Measurements from ENCODE around the gene RASL12.
A peak's percentile ranks its signal among the peaks of the same experiment; 100 is the strongest.
"Not testable (repeated sequence)": the region's sequence is repeated elsewhere in the genome, so short reads cannot be mapped to it uniquely, and the experiment has no call there.

The RASL12 gene

DNA sequence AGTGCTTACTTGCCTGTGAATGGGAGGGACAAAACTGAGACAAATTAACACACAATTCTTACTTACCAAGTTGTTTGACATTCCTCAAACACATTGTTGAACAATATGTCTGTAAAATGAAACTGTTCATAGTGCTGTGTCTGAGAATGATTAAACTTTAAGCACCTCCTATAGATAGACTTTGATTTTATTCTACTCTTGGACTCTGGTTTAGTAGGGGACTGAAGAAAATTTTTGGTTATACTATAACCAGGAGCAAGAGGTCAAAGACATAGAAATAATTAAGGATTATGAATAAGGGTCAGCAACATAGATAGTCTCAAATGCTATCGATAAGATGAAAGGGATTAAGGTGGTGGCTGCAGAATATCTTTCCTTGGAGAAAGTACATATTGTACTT is 30.5 kb downstream of the RASL12 start:
- intact Hi-C loops (cut with DNase I): no loop called here
- no peak for DNase-seq

- no peak for DNase-seq
- intact Hi-C loops (cut with DNase I): no loop called here
These were observed 33.1 kb downstream of the RASL12 start for GRCh38 chr15:65034719-65035118.

DNA sequence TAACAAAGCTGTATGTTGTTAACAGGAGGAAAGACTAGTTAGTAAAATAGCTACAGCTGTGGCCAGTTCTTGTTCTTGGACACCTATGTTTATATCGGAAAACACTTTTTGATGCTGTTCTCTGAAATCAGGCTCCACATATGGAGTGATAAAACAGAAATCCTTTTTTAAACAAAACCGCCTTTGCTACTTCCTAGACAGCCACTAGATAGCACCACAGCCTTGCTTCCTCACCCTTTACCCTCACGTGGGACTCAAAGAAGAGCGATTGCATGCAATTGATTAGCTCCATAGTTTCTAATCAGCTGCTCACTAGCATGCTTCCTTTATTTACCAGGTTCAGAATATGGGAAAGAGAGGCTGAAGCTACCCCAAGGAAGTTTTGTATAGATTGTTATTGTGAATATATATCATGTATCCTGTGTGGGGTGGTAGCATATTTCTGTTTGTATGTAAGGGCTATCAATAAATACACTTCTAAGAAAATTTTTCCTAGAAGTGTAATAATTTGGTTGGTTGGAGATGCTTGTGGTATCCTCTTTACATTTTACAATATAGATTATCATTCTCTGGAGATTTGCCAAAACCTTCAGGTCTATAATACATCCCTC is 34.0 kb downstream of the RASL12 start:
- intact Hi-C loops (cut with DNase I): no loop called here

GRCh38 chr15:65032801-65033537 is 34.8 kb downstream of the RASL12 start:
- intact Hi-C loops (cut with DNase I): no loop called here
- peak in 6 of 10 donors; percentile 28 to 88 (median 46) for DNase-seq

More for the DNA sequence above, 34.0 kb downstream of the RASL12 start:
- DNase-seq: peak in 1 of 10 donors; percentile 76

DNA sequence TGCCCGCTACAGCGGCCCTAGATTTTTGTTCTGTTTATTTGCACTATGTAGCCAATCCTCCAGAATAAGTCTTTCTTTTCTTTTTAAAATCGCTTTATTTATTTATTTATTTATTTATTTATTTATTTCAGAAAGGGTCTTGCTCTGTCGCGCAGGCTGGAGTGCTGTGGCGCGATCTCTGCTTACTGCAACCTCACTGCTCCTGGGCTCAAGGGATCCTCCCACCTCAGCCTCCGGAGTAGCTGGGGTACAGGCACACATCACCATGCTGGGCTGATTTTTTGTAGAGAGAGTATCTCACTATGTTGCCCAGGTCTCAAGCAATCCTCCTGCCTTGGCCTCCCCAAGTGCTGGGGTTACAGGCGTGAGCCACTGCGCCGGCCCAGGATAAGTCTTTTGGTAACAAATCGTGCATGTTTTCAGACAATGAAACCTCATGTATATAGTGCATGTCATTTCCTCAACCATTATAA is 38.0 kb downstream of the RASL12 start:
- intact Hi-C loops (cut with DNase I): loop anchor here (5.0 kb wide), 1 partner anchor 42 kb away; the partner anchor contains the start of gene SPG21
- no peak for DNase-seq

DNA sequence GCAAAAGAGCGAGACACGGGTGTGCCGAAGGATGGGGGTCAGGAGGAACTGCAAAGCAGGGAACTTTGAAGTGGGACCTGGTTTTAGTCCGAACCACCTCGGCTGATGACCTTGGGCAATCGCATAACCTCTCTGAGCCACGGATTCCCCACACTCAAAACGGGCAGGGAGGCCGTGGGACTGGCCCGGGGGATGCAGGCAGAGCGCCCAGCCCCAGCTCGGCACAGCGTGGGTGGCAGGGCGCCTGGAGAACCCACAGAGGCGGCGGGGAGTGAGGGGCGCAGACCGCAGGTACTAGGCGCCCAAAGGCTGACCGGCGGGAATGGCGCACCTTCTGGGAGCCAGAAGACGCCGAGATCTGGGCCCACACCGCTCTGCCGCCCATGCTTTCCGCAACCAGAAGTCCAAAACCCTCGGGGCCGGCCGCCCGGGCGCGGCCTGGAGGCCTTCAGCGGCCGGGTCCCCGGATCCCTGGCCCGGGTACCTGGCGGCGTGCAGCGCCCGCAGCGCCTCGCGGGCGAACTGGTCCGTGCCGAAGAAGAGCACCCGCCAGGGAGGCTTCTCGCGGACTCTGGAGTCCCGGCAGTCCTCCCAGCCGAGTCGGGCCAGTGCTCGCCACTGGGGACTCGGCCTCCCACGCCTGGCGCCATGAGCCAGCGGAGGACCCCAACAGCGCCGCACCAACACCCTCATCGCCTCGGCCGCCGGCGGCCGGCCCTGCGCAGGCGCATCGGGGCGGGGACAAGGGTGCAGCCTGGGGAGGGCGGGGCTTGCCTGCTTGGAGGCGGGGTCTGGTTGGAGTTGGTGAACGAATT is 38.7 kb downstream of the RASL12 start, which contains the start of gene MTFMT:
Gene MTFMT (minus strand): TSS at position 719 of the 815 bp plus-strand sequence. CDS start 26 bp downstream, at position 693.
- peak; percentile 87 to 98 (median 92) for DNase-seq
- intact Hi-C loops (cut with DNase I): loop anchor here (5.0 kb wide), 1 partner anchor 42 kb away; the partner anchor contains the start of gene SPG21

DNA sequence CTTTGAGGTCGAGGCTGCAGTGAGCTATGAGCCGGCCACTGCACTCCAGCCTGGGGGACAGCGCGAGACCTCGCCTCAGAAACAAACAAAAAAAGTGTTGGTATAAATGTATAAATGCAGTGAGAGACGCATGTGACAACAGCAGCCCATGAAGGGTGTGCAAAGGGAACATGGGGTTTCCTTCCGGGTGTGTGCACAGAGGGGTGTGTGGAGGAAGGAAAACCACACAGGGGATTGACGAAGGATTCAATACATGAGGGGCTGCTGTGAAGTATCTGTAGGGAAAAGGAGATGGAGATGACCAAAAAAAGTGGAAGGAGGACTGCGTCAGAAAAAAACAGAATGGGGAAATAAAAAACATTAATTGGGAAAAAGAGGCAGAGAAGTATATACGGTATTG is 39.5 kb downstream of the RASL12 start:
- intact Hi-C loops (cut with DNase I): loop anchor here (5.0 kb wide), 1 partner anchor 41 kb away; the partner anchor contains the start of gene SPG21
- no peak for DNase-seq

- no peak for DNase-seq
These were observed 40.2 kb downstream of the RASL12 start for GRCh38 chr15:65027593-65027992.

DNA sequence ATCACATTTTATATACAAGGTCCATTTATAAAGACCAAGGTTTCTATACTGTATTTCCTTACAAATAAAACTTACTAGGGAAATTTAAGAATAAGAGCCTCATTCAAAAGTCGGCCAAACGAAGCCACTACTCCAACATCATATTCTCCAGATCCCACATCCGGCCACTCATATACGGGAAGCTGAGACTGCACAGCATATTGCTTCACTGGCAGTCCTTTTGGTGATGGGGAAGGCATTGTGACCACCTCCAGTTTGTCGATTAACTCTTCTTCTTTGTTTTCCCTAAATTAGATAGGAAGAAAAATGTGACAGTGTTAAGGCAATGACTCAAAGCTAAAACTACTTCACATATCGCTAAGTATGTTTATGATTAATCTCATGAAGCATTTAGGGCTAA is 41.0 kb downstream of the RASL12 start:
- DNase-seq: no peak
- intact Hi-C loops (cut with DNase I): loop anchor here (5.0 kb wide), 1 partner anchor 39 kb away; the partner anchor contains the start of gene SPG21

More at GRCh38 chr15:65027593-65027992, 40.2 kb downstream of the RASL12 start:
- intact Hi-C loops (cut with DNase I): loop anchor here (5.0 kb wide), 1 partner anchor 40 kb away; the partner anchor contains the start of gene SPG21

GRCh38 chr15:65021488-65021887 is 46.3 kb downstream of the RASL12 start:
- no peak for DNase-seq
- intact Hi-C loops (cut with DNase I): no loop called here

DNA sequence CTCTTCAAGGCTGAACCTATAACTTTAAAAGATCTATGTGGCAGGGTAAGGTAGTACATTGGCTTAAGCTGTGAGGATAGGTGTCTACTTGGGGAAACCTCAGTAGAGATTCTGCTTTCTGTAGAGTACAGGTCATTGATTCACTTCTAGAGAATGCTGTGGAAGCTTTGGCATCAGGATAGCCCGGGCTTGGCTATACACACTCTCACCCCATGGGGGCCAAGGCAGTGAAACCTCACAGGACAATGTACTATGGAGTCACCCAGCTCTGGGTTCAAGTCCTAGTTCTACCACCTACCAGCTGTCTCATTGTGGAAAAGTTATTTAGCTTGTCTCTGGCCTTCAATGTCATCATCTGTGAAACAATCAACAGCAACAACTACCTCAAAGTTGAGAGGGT is 47.4 kb downstream of the RASL12 start:
- DNase-seq: no peak
- intact Hi-C loops (cut with DNase I): no loop called here

- intact Hi-C loops (cut with DNase I); DNase-seq: not testable (repeated sequence)
These were observed 56.6 kb downstream of the RASL12 start for GRCh38 chr15:65011198-65011597.

DNA sequence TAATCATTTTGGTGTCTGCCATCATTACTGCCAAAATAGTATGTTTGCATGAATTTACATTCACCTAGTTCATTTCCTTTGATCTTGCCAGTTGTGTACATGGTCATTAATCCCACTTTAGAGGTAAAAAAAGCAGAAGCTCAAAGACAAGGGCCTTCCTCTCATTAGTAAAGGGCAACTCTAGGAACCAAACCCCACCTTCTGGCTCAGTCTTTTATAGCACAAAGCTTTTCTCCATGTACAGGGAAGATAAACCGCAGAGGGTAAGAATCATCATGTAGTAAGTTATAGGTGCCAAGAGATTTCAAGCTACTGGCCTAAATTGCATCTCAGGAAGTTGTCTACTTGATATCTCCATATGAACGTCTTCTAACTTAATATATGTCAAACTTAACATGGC is 58.8 kb downstream of the RASL12 start:
- intact Hi-C loops (cut with DNase I): no loop called here
- no peak for DNase-seq

DNA sequence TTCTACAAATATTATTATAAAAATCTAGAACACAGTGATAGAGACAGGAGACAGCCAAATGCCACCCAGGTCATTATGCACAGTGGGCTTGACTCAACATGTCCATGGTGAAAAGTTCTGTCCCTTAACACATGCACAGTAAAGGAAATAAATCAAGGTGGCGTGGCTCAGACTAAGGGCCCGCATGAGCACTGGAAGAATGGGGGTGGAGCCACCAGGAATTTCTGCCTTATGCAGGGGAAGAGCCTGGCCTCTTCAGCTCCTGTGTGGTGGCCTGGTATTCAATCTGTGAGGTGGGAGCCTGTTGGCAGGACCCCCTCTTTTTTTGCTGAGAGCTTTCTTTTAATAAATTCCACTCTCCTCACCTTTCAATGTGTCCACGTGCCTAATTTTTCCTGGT is 60.9 kb downstream of the RASL12 start:
- intact Hi-C loops (cut with DNase I): no loop called here
- DNase-seq: no peak

DNA sequence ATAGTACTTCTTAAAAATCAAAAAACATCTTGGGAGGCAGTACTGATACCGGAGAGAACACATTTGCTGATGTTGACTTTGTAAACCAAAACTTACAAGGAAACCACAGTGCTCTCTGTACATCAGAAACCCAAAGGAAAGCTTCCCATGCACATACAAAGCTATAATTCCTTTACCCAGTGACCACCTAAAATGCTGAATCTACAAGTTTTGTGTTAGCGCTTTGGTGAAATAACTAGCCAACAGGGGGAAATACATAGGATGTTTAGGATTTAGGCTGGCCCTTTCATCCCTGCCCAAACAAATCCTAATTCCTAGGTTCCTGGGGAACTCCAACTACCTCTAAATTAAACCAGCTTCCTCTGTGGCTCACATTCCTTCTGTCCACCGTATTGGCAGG is 62.8 kb downstream of the RASL12 start:
- intact Hi-C loops (cut with DNase I): no loop called here
- no peak for DNase-seq
